Measurements from ENCODE around the gene S100A8.

DNA sequence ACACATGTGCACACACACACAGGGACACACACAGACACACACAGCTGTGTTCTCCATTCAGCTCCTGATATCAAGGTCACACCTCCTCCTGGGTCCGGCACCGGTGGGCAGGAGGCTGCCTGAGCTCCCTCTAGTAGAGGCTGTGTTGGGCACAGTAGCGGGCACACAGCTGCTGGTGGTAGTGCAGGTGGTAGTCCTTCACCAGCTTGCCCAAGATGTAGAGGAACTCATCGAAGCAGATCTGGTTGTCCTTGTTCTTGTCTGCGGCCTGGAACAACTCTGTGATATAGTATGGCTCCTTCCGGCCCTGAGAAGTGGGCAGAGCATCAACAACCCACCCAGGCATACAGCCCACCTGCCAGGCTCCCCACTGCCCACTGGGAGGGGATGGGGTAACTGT lies 5.6 kb upstream of the S100A8 start:
- TF ChIP-seq, protein P1, sequence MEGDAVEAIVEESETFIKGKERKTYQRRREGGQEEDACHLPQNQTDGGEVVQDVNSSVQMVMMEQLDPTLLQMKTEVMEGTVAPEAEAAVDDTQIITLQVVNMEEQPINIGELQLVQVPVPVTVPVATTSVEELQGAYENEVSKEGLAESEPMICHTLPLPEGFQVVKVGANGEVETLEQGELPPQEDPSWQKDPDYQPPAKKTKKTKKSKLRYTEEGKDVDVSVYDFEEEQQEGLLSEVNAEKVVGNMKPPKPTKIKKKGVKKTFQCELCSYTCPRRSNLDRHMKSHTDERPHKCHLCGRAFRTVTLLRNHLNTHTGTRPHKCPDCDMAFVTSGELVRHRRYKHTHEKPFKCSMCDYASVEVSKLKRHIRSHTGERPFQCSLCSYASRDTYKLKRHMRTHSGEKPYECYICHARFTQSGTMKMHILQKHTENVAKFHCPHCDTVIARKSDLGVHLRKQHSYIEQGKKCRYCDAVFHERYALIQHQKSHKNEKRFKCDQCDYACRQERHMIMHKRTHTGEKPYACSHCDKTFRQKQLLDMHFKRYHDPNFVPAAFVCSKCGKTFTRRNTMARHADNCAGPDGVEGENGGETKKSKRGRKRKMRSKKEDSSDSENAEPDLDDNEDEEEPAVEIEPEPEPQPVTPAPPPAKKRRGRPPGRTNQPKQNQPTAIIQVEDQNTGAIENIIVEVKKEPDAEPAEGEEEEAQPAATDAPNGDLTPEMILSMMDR (optimal IDR thresholded peaks at IDR 0.05 in 1 of 3, IDR thresholded peaks at IDR 0.05 in 1 of 3, conservative IDR thresholded peaks at IDR 0.05 in 1 of 3; ENCODE audit: extremely low read depth in 1 of 3, insufficient read depth in 2 of 3, low read length in 3 of 3) = no peak
- TF ChIP-seq EZH2 (IDR thresholded peaks at IDR 0.05; ENCODE audit: low read length) = no peak

Measured in keratinocyte (primary cell).